Measurements from ENCODE around the gene CFAP20DC.

Gene CFAP20DC

DNA sequence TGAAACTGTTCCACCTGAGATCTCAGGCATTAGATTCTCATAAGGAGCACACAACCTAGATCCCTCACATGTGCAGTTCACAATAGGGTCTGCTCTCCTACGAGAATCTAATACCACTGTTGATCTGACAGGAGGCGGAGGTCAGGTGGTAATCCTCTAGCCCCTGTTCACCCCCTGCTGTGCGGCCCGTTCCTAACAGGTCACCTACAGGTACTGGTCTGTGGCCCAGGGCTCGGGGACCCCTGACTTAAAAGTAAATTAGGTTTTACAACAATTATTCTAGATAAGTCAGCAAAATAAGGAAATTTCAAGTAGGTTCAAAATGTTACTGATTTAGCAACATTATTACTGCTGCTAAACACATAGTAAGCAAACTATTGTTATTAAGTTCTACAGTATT, 58.2 kb downstream of the CFAP20DC start:
- no peak for DNase-seq
- TF ChIP-seq, protein P1, sequence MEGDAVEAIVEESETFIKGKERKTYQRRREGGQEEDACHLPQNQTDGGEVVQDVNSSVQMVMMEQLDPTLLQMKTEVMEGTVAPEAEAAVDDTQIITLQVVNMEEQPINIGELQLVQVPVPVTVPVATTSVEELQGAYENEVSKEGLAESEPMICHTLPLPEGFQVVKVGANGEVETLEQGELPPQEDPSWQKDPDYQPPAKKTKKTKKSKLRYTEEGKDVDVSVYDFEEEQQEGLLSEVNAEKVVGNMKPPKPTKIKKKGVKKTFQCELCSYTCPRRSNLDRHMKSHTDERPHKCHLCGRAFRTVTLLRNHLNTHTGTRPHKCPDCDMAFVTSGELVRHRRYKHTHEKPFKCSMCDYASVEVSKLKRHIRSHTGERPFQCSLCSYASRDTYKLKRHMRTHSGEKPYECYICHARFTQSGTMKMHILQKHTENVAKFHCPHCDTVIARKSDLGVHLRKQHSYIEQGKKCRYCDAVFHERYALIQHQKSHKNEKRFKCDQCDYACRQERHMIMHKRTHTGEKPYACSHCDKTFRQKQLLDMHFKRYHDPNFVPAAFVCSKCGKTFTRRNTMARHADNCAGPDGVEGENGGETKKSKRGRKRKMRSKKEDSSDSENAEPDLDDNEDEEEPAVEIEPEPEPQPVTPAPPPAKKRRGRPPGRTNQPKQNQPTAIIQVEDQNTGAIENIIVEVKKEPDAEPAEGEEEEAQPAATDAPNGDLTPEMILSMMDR (IDR thresholded peaks at IDR 0.05): no peak
- Histone ChIP-seq H3K36me3 (no peaks in the 10 kb centered on the region), H3K27me3 (no peaks in the 10 kb centered on the region), H3K9me3 (peaks cover 0 to 2% (median 0%) of the 10 kb centered on the region in 3 donors), H3K4me3 (no peak overlapping the region), H3K4me1 (no peaks in the 10 kb centered on the region), H3K27ac (no peak overlapping the region)
- intact Hi-C loops (cut with DNase I; ENCODE audit: low total_unique reads): no loop called here

DNA sequence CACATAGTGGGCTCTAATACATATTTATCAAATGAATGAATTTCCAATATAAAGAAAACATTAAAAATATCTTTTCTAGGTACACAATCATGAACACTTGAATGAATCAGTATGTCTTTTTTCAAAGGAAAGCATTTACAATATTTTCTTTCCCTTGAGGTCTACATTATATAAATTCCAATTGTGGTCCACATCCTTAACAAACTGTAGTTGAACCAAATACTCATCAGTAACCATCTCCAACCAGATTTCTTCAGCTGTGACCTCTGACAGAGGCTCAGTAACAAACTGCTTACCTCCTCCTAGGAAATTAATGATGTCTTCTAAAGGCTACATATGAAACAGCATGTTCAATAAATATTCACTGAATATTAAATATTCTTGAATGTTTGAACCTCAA, 58.8 kb downstream of the CFAP20DC start:
- DNase-seq: no peak
- peaks cover 0 to 5% (median 0%) of the 10 kb centered on the region in 3 donors for H3K9me3 ChIP-seq
- TF ChIP-seq, protein P1 (IDR thresholded peaks at IDR 0.05): no peak
- no peaks in the 10 kb centered on the region for H3K27me3 ChIP-seq
- H3K36me3 ChIP-seq: no peaks in the 10 kb centered on the region
- no peaks in the 10 kb centered on the region for H3K4me1 ChIP-seq
- intact Hi-C loops (cut with DNase I; ENCODE audit: low total_unique reads): no loop called here
- H3K27ac ChIP-seq: no peak overlapping the region
- H3K4me3 ChIP-seq: no peak overlapping the region

DNA sequence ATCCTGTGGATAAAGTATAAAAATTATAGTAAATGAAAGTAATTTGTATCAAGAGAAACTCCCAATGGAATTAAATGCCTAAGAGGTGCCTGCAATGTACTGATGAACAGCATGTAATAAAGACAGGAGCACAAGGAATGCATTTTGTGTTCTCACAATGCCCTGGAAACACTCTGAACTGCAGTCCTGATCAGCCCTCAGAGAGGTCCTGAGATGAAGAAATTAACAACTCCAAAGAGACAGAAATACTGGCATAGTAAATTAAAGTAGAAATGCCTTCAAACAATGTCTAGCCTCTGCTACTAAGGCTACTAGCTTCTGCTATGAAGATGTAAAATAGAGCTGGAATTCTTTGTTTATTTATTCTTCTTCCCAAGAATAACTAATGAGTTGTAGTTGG, 59.9 kb downstream of the CFAP20DC start:
- Histone ChIP-seq H3K36me3 (no peaks in the 10 kb centered on the region), H3K27ac (no peak overlapping the region), H3K9me3 (peaks cover 0 to 5% (median 0%) of the 10 kb centered on the region in 3 donors), H3K4me3 (no peak overlapping the region), H3K4me1 (no peaks in the 10 kb centered on the region), H3K27me3 (no peaks in the 10 kb centered on the region)
- intact Hi-C loops (cut with DNase I; ENCODE audit: low total_unique reads): no loop called here
- TF ChIP-seq, protein P1 (IDR thresholded peaks at IDR 0.05): no peak
- no peak for DNase-seq

DNA sequence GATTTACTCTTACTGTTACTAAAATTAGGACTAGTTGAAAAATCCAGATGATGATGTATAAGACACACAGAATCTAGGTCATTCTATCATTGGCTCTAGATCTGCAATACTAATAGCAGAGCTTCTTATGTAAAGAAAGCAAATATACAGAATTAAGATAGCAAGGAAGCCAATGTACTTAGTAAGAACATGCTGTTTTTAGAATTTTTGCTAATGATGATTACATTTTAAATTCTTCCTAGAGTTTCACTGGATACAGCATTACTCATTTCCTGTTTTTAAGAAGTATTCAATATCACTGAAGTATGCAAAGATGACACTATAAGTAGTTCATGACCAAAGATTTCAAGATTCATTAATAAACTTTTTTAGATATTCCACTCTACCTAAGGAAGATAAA, 60.7 kb downstream of the CFAP20DC start:
- Histone ChIP-seq H3K4me3 (no peak overlapping the region), H3K4me1 (no peaks in the 10 kb centered on the region), H3K27me3 (no peaks in the 10 kb centered on the region), H3K9me3 (peaks cover 0 to 5% (median 0%) of the 10 kb centered on the region in 3 donors), H3K27ac (no peak overlapping the region), H3K36me3 (no peaks in the 10 kb centered on the region)
- DNase-seq: no peak
- intact Hi-C loops (cut with DNase I; ENCODE audit: low total_unique reads): no loop called here
- TF ChIP-seq, protein P1 (IDR thresholded peaks at IDR 0.05): no peak

DNA sequence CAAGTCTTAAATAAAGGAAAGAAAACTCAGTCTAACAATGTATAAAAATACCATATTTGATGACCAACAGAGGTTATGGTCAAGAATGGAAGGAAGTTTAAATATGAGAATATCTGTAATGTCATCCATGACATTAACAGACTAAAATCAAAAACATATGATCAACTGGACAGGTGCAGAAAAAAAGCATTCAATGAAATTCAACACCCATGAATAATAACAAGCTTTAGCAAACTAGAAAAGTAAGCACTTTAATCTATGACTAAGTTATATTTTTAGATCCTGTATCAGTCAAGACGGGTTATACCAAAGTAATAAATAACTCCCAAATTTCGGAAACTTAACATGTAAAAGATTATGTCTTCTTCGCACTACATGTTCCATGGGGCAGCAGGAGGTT, 61.8 kb downstream of the CFAP20DC start:
- DNase-seq: no peak
- Histone ChIP-seq H3K9me3 (peaks cover 0 to 5% (median 0%) of the 10 kb centered on the region in 3 donors), H3K36me3 (no peaks in the 10 kb centered on the region), H3K4me1 (no peaks in the 10 kb centered on the region), H3K27ac (no peak overlapping the region), H3K4me3 (no peak overlapping the region), H3K27me3 (no peaks in the 10 kb centered on the region)
- TF ChIP-seq, protein P1 (IDR thresholded peaks at IDR 0.05): no peak
- intact Hi-C loops (cut with DNase I; ENCODE audit: low total_unique reads): no loop called here

DNA sequence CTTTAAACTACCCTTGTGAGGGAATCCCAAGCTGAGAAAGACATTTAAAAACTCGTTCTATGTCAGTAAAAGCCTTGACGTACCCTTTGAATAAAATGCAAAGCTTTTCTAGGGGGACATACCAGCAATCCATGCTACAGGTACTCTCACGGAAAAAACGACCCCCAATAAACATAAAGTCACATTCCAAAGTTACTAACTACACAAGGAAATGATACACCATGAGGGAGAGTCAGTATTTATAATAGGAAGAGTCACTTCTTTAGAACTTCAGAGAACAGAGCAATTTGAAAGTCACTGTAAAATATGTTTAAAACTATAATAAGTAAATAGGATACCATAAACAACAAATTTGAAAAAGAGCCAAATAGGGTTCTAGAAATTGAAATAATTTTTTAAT, 63.2 kb downstream of the CFAP20DC start:
- no peak for DNase-seq
- TF ChIP-seq, protein P1 (IDR thresholded peaks at IDR 0.05): no peak
- H3K36me3 ChIP-seq: no peaks in the 10 kb centered on the region
- no peak overlapping the region for H3K4me3 ChIP-seq
- H3K27ac ChIP-seq: no peak overlapping the region
- H3K9me3 ChIP-seq: peaks cover 0 to 5% (median 0%) of the 10 kb centered on the region in 3 donors
- H3K27me3 ChIP-seq: no peaks in the 10 kb centered on the region
- H3K4me1 ChIP-seq: no peaks in the 10 kb centered on the region
- intact Hi-C loops (cut with DNase I; ENCODE audit: low total_unique reads): no loop called here
